Measurements from ENCODE around the gene CENPT.
A peak's percentile ranks its signal among the peaks of the same experiment; 100 is the strongest.

Gene CENPT

DNA sequence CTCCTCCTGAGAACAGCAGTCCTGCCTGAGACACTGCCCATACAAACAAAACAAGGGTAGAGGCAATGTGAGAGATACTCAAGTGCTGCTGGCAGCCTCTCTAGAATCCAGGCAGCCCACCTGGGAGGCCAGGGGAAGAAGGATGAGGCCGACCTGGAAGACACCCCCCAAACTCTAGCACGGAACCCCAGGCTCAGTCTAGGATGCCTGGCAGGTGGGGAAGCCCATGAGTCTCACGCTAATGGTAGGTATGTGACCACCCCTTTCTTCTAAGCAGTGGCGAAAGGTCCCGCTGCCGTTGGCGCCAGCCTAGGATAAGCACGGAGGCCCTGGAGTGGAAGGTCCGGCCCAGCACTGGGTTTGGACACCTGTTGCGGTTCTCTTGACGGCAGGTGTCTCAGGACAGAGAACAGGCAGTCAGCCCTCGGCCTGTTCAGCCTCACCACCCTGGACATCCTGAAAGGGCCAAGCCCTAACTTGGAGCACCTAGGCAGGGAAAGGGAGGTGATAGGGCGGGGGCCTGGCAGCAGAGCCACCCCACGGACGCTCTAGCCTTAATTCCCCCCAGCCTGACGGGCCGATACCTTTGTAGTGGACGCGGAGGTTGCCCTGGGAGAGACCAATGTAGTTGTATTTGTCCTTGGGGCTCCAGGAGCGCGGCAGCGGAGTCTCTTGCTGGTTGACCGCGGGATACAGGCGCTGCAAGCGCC, 41.6 kb downstream of the CENPT start:
- no peak for DNase-seq

DNA sequence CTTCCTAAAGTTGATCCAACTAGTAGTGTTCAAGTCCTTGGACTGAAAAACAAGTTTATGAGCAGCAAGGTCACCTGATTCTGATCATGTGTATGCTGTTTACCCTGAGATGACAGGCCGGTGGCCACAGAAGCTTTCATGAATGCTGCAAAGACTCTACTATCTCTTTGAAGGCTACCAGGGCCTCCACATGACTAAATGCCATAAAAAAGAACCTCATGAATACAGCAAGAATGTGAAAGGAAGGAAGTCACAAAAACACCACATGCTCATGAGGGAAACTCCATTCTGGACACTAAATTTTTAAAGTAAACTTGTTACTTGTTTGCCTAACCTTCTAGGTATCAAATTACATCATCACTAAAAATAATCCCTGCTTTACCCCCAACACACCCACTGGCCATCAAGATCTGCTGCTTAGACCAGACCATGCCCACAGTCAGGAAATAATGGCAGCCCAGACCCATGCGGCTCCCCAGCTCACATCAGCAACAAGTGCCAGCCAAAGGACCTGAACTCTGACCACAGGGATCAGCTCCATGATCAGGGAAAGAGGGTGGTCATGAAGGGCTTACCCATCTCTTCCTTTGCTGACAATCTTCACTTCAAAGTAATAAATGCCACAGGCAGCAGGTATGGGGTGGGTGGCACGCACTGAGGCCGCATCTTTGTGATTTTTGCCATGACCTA, 42.5 kb downstream of the CENPT start:
- no peak for DNase-seq

DNA sequence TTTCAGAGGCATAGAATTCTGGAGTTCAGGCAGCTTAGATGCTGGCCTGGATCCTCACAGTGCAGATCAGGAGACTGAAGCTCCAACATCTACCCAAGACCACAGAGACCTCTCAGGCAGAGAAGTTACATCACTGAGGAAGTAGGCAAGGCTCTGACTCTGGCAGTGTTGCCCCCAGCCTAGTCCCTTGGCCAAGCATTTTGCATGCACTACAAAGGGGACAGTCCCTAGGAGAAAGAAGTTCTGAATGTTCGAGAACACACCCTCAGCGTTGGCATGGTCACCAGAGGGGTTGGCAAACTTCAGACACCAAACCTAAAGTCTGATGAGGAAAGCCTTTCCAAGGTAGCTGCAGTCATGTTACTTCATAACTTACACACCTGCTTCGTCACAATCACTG, 43.6 kb downstream of the CENPT start:
- DNase-seq, result no peak

DNA sequence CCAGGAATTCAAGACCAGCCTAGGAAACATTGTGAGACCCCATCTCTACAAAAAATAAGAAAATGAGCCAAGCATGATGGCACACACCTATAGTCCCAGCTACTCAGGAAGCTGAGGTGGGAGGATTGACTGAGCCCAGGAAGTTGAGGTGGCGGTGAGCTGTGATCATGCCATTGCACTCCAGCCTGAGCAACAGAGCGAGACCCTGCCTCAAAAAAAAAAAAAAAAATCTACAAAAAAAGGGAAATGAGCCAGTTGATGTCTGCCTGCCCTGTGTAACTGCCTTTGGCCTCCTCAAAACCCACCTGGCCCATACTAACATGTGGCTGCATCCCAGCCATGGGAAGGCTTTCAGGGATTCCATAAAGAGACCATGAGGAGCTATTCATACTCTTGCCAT, 45.6 kb downstream of the CENPT start:
- DNase-seq, result no peak

DNA sequence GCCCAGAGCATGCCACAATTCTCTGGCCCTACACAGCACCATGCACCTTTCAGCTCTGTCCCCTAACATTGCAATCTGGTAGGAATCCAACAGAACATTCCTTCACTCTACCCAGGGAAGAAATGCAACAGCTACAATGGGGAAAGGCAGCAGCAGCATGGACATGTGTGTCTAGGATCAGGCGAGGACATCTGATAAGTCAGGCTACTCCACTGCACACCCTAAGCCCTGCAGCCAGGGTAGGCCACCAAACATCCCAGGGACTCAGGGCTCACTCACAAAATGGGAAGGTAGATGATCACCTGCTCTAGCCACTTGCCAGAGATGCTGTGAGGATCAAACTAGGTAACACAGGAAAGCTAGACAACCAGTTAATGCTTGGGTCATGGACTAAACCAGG, 46.3 kb downstream of the CENPT start:
- no peak for DNase-seq

DNA sequence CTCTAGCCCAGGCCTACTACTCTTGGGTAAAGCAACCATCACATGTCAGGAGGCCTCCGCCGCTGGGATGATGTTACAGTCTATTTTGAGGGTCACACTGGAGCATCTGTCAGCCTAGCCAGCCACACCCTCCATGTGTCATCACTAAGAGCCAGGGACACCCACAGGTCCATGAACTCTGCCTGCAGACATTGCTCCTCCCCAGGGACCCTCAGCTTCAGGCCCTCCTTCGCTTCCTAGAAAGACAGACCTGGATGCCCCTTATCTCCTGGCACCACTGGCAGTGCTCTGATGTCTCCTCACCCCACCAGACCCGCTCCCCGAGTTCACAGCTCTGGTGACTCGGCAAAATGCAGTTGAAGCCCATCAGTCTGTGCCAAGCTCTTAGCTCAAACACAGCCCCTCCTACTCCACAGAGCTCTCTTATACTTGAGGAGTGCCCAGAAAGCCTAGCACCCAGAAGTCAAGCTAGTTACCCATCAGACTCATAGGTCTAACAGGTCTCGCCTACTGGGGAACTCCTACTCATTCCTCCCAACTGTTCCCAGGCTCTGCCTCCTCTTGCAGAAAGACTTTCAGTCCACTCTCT, 47.1 kb downstream of the CENPT start:
- DNase-seq, result no peak

DNA sequence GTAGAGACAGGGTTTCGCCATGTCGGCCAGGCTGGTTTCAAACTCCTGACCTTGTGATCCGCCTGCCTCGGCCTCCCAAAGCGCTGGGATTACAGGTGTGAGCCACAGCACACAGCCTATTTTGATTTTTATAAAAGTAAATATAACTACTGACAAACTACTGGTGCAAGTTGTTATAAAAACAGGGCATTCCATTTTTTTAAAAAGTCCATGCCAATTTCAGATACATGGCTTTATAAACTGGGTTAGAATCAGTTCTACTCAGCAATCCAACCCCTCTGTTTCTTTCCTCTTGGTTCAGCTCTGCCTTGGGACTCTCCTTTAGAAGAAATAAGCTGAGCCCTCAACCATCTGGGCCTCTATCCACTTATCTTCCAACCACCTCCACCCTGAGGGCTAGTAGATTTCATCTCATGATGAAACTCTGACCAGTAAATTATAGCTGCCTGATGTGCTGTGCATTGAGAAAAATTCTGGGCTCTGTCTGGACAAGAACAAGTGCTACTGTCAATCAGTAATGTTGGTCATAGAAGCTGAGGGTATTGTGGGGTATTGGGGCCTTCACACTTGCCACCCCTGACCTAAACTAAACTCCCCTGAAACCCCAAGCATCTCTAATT, 51.3 kb downstream of the CENPT start:
- DNase-seq, result no peak

DNA sequence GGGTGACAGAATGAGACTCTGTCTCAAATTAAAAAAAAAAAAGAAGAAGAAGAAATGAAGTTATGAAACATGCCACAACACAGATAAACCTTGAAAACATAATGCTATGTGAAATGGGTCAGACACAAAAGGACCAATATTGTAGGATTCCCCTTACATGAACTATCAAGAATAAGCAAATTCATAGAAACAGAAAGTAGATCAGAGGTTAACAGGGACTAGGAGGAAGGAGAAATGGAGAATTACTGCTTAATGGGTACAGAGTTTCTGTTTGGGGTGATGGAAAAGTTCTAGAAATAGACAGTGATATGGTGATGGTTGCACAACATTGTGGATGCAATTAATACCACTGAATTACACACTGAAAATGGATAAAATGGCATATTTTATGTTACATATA, 57.4 kb downstream of the CENPT start:
- no peak for DNase-seq

DNA sequence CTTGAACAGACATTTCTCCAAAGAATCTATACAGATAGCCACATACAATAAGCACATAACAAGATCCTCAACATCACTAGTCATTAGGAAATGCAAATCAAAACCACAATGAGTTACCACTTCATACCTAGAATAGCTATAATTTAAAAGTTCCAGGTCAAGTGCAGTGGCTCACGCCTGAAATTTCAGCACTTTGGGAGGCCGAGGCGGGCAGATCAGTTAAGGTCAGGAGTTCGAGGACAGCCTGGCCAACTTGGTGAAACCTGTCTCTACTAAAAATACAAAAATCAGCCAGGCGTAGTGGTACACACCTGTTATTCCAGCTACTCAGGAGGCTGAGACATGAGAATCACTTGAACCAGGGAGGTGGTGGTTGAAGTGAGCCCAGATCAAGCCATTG, 61.0 kb downstream of the CENPT start:
- no peak for DNase-seq

DNA sequence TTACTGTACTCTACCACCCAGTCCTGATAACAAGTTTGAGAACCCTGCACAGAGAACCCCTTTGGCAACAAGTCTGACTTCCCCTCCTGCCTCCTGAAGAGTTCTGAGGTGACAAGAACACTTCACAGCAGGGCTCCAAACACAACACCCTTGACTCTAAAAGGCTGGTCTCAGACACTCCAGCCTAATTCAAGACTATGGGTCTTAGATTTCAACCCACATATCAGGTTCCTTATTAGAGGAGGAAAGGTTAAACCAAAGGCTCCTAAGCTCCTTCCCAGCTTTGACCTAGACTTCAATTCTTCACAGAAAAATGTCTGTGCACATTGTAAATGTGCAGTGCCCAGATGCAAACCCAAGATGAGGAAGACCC, 64.2 kb downstream of the CENPT start:
- peak; percentile 39 for DNase-seq

DNA sequence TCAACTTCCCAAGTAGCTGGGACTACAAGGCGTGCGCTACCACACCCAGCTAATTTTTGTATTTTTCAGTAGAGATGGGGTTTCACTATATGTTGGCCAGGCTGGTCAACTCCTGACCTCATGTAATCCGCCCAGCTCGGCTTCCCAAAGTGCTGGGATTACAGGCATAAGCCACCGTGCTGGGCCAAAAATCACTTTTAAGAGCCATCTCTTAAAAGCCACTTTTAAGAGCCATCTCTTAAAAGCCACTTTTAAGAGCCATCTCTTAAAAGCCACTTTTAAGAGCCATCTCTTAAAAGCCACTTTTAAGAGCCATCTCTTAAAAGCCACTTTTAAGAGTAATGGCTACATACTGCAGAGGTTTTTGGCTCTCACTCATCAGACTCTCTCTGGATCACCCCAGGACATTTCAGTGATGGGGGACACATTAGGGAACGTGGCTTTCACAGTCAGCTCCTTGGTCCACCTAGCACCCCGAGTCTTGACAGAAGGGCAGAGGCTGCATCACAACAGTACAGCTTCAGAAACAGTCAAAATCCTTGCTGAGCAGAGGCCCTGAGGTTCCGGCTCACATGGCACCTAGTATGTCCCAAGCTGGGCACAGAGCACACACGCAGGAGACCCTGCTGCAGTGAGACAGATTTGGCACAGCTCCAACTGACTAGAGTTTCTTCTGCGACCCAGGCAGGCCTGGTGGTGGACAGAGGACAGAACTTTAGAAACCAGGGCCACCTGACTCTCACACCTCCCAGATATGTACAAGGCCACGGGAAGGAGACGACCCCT, 64.7 kb downstream of the CENPT start:
- peak; percentile 37 for DNase-seq

DNA sequence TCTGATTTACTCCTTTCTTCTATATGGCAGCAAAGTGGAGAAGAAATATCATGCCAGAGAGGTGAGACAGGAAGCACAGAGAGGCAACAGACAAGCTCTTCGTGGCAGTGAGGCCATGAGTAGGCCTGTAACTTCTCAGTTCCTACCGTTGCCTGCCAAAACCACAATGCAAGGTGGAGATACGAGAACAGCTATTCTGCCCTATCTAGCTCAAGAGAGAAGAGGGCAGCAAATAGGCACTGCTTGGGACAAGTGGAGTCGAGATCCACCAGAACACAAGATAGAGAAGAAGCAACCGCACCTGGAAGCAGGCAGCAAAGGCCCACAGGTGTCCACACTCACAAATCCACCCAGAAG, 66.0 kb downstream of the CENPT start:
- DNase-seq, result no peak

DNA sequence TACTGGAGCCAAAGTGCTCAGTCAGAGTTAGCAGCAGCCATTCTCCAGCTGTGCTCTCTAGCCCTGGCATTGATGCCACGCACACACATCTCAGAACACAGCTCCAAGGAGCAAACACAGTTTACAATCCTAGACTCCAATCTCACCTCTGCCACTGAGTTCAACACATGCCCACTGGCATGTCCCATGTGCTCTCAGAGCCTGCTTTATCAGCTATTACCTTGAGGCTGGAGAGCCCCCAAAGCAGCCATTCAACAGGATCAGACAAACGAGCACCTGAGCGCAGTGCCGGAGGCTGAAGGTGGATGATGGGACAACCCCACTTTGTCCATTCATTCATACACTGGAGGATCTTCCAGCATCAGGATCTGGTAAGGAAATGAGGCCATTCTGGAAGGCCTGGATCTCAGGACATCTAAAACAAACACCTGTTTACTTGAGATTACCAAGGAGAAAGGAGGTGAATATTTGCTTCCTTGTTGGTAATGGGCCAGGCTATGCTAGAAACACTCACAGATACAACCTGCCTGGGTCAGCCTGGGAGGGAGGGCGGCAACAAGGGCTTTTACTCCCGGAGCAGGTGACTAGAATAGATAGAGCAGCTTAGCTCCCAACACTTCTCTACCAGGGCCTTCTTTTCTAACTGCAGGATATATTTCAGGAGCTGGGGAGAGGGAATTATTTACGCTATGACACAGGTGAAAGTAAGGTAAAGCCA, 66.5 kb downstream of the CENPT start:
- DNase-seq, result no peak

DNA sequence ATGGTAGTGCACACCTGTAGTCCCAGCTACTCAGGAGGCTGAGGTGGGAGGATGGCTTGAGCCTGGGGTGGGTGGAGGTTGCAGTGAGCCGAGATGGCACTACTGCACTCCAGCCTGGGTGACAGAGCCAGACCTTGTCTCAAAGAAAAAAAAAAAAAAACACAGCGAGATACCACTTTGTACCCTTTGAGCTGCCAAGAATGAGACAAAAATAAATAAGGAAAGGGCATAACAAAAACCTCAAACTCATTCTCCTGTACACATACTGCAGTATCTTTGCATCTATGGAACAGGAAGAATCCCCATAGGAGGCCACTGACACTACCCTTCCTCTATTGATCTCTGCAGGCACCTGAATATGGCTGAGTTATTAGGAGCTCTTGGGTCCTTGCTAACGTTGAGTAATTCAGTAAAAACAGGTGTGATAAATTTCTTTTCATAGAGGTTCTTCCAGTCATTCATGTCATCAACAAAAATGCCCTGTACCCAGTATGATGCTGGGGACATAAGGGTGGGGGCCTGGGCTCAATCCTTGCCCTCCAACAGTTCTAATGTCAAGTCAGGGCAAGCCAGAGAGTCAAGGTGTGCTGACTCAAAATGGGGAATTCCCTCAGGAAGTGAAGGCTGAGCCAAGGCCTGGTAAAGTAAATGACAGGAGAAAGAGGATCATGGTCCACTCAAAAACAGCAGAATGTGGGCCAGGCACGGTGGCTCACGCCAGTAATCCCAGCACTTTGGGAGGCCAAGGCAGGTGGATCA, 68.1 kb downstream of the CENPT start:
- no peak for DNase-seq

All from NCI-H187 treated with DMSO at 0.1 percent for 48 hours (cell line).